H1 (cell line): ENCODE measurements around the gene CFAP221. TPM values are rescaled to one million over a fixed set of nuclear protein-coding genes. Genes with fewer than 3 reads are reported as not detected.

Experiments
- CTCF ChIA-PET: fragments of 300-600 bp; sonication (Branson Sonifier 250); formaldehyde crosslinking; loops from one replicate; lab custom pipeline; 2021; ENCODE audit not compliant: partially characterized antibody; lab: Charles Lee
- POLR2A ChIA-PET: fragments of 300-600 bp; sonication (Branson Sonifier 250); formaldehyde crosslinking; loops from one replicate; lab custom pipeline; 2021; ENCODE audit warnings: inconsistent platforms; ENCODE audit not compliant: partially characterized antibody; lab: Charles Lee
- DNase-seq, 2 experiments: peaks; one replicate each; pipeline versions ENCODE4 v3.0.0 to v3.0.0-alpha.2; 2010 to 2022; ENCODE audit warnings: low spot score in 2 of 2, low read depth in 1 of 2, mixed read lengths in 1 of 2
- FAIRE-seq: peaks from 2 replicates; lab custom pipeline; 2011; peaks lifted over from hg19 to GRCh38; lab: Jason Lieb, UNC
- H2AFZ ChIP-seq: 2 replicates; pipeline ENCODE4 v1.8.1; 2012; ENCODE audit warnings: low read length, inconsistent platforms
- H2AK5ac ChIP-seq: 2 replicates; pipeline ENCODE4 v1.6.1; 2013; ENCODE audit warnings: low read depth, low read length
- H2BK120ac ChIP-seq: replicated peaks from 2 replicates; pipeline ENCODE3; 2013; ENCODE audit warnings: low read depth, low read length, inconsistent platforms
- H2BK12ac ChIP-seq: 2 replicates; pipeline ENCODE4 v1.6.1; 2013; ENCODE audit warnings: low read depth, low read length
- H2BK15ac ChIP-seq: 2 replicates; pipeline ENCODE4 v1.6.1; 2013; ENCODE audit warnings: low read length
- H2BK20ac ChIP-seq: 2 replicates; pipeline ENCODE4 v1.6.1; 2013; ENCODE audit warnings: low read length
- H2BK5ac ChIP-seq: 2 replicates; pipeline ENCODE4 v1.6.1; 2013; ENCODE audit warnings: low read depth, low read length
- H3K14ac ChIP-seq: 2 replicates; pipeline ENCODE4 v1.6.1; 2013; ENCODE audit warnings: inconsistent platforms; ENCODE audit not compliant: insufficient read length
- H3K18ac ChIP-seq: 2 replicates; pipeline ENCODE4 v1.6.1; 2013; ENCODE audit warnings: low read length; ENCODE audit errors: extremely low read depth
- H3K23ac ChIP-seq: 2 replicates; pipeline ENCODE4 v1.6.1; 2013; ENCODE audit warnings: inconsistent platforms; ENCODE audit not compliant: insufficient read length
- H3K23me2 ChIP-seq: 2 replicates; pipeline ENCODE4 v1.6.1; 2013; ENCODE audit warnings: low read depth, low read length
- H3K27ac ChIP-seq: 2 replicates; pipeline ENCODE4 v1.6.1; 2011; ENCODE audit warnings: low read depth, low read length, inconsistent platforms
- H3K27me3 ChIP-seq, 4 experiments: replicated peaks in 1 of 4; 1 replicate in 1 of 4; 2 replicates in 3 of 4; pipeline versions ENCODE4 v1.6.1 to v1.8.1; 2011 to 2013; ENCODE audit warnings: low read length in 3 of 4, mild to moderate bottlenecking in 3 of 4, inconsistent platforms in 2 of 4, mixed read lengths in 2 of 4, moderate library complexity in 1 of 4; ENCODE audit not compliant: control insufficient read depth in 3 of 4, insufficient read depth in 3 of 4; ENCODE audit errors: extremely low read depth in 1 of 4
- H3K36me3 ChIP-seq, 4 experiments: 2 replicates each; pipeline versions ENCODE4 v1.6.1 to v1.8.1; 2011 to 2013; ENCODE audit warnings: mild to moderate bottlenecking in 4 of 4, low read length in 3 of 4, moderate library complexity in 2 of 4, control low read depth in 1 of 4, inconsistent platforms in 1 of 4; ENCODE audit not compliant: insufficient read depth in 4 of 4, control insufficient read depth in 2 of 4
- H3K4ac ChIP-seq: replicated peaks from 2 replicates; pipeline ENCODE3; 2013; ENCODE audit warnings: low read length, low read depth, mixed read lengths, inconsistent platforms; ENCODE audit not compliant: insufficient read length
- H3K4me1 ChIP-seq, 4 experiments: replicated peaks in 1 of 4; 1 replicate in 1 of 4; 2 replicates in 3 of 4; pipeline versions ENCODE4 v1.6.1 to v1.8.1; 2011 to 2013; ENCODE audit warnings: low read length in 3 of 4, inconsistent platforms in 2 of 4, mixed read lengths in 1 of 4; ENCODE audit not compliant: insufficient read depth in 4 of 4, control insufficient read depth in 3 of 4
- H3K4me2 ChIP-seq, 2 experiments: 2 replicates each; pipeline versions ENCODE4 v1.6.1 to v1.8.1; 2011 to 2013; ENCODE audit warnings: low read depth in 2 of 2, low read length in 2 of 2, control low read depth in 1 of 2, inconsistent platforms in 1 of 2, mild to moderate bottlenecking in 1 of 2; ENCODE audit not compliant: insufficient read depth in 1 of 2
- H3K4me3 ChIP-seq, 4 experiments: fragments of 200-600, 300-600 bp in 1 of 4; sonication (generic), shearing (Covaris generic), sonication (Bioruptor Twin) in 1 of 4; 2 replicates each; pipeline versions ENCODE4 v1.5.1 to v1.8.1; 2011 to 2016; ENCODE audit warnings: low read length in 4 of 4, low read depth in 3 of 4, control low read depth in 2 of 4, inconsistent platforms in 2 of 4, mild to moderate bottlenecking in 2 of 4, mixed read lengths in 1 of 4, moderate library complexity in 1 of 4; ENCODE audit not compliant: insufficient read depth in 2 of 4; ENCODE audit errors: extremely low read depth in 1 of 4
- H3K56ac ChIP-seq: replicated peaks from 2 replicates; pipeline ENCODE3; 2013; ENCODE audit warnings: low read depth, mild to moderate bottlenecking, mixed read lengths, low read length, inconsistent platforms; ENCODE audit not compliant: insufficient read length
- H3K79me1 ChIP-seq: 2 replicates; pipeline ENCODE4 v1.6.1; 2013; ENCODE audit warnings: low read depth, low read length, control low read depth
- H3K79me2 ChIP-seq, 2 experiments: 2 replicates each; pipeline versions ENCODE4 v1.6.1 to v1.8.1; 2012 to 2013; ENCODE audit warnings: low read length in 2 of 2, mild to moderate bottlenecking in 2 of 2, inconsistent platforms in 1 of 2; ENCODE audit not compliant: insufficient read depth in 2 of 2, control insufficient read depth in 1 of 2
- H3K9ac ChIP-seq, 4 experiments: replicated peaks in 1 of 4; 1 replicate in 1 of 4; 2 replicates in 3 of 4; pipeline versions ENCODE4 v1.6.1 to v1.8.1; 2011 to 2013; ENCODE audit warnings: low read depth in 3 of 4, low read length in 3 of 4, control low read depth in 2 of 4, mild to moderate bottlenecking in 2 of 4, moderate library complexity in 2 of 4, inconsistent platforms in 1 of 4; ENCODE audit errors: extremely low read depth in 1 of 4
- H3K9me3 ChIP-seq, 2 experiments: 2 replicates each; pipeline versions ENCODE4 v1.6.1 to v1.8.1; 2012 to 2013; ENCODE audit warnings: mild to moderate bottlenecking in 2 of 2, moderate library complexity in 2 of 2, control low read depth in 1 of 2, inconsistent platforms in 1 of 2, low read depth in 1 of 2, low read length in 1 of 2, mixed read lengths in 1 of 2; ENCODE audit not compliant: insufficient read depth in 2 of 2
- H4K20me1 ChIP-seq, 2 experiments: replicated peaks in 1 of 2; 2 replicates each; pipeline versions ENCODE3 to v1.8.1; 2011 to 2013; ENCODE audit warnings: inconsistent platforms in 2 of 2, low read length in 2 of 2, mild to moderate bottlenecking in 1 of 2; ENCODE audit not compliant: insufficient read depth in 2 of 2, control insufficient read depth in 1 of 2
- H4K5ac ChIP-seq: 2 replicates; pipeline ENCODE4 v1.6.1; 2013; ENCODE audit warnings: low read length, low read depth, mixed read lengths, inconsistent platforms; ENCODE audit not compliant: insufficient read length
- H4K8ac ChIP-seq: 2 replicates; pipeline ENCODE4 v1.8.0; 2013; ENCODE audit warnings: mild to moderate bottlenecking, moderate library complexity, low read length, inconsistent platforms; ENCODE audit not compliant: insufficient read depth; ENCODE audit errors: extremely low read depth
- H4K91ac ChIP-seq: replicated peaks from 2 replicates; pipeline ENCODE3; 2013; ENCODE audit warnings: low read length, mixed read lengths, inconsistent platforms; ENCODE audit not compliant: insufficient read length
- CBX5 ChIP-seq: fragments of 300-800, 300-1000 bp; sonication (generic); IDR thresholded peaks from 2 replicates; pipeline ENCODE4 v1.7.1; 2016; ENCODE audit warnings: antibody characterized with exemption, low read length, low read depth
- CHD1 ChIP-seq: IDR thresholded peaks from 2 replicates; pipeline ENCODE4 v1.6.1; 2012; ENCODE audit warnings: low read depth, low read length, improper control_type of control experiment
- CTCF ChIP-seq, 3 experiments: IDR thresholded peaks; 1 replicate in 2 of 3; 2 replicates in 1 of 3; pipeline versions ENCODE4 v1.5.1 to v1.6.1; 2011; ENCODE audit warnings: low read length in 3 of 3, mild to moderate bottlenecking in 3 of 3, inconsistent platforms in 2 of 3, low read depth in 1 of 3, moderate library complexity in 1 of 3; ENCODE audit not compliant: insufficient read depth in 1 of 3; ENCODE audit errors: control extremely low read depth in 1 of 3
- EGR1 ChIP-seq: IDR thresholded peaks from 2 replicates; pipeline ENCODE4 v1.6.1; 2011; ENCODE audit warnings: low read depth, low read length, borderline replicate concordance
- GTF2F1 ChIP-seq: IDR thresholded peaks from 2 replicates; pipeline ENCODE4 v1.6.1; 2012; ENCODE audit warnings: low read depth, low read length, improper control_type of control experiment, borderline replicate concordance
- HDAC2 ChIP-seq, 2 experiments: fragments of 300-600 bp in 1 of 2; sonication (generic) in 1 of 2; IDR thresholded peaks; 2 replicates each; pipeline ENCODE4 v1.6.1; 2011 to 2012; ENCODE audit warnings: low read depth in 2 of 2, low read length in 2 of 2, mild to moderate bottlenecking in 2 of 2, moderate library complexity in 2 of 2, borderline replicate concordance in 1 of 2, inconsistent platforms in 1 of 2
- KDM4A ChIP-seq: IDR thresholded peaks from one replicate; pipeline ENCODE4 v1.7.1; 2012; ENCODE audit warnings: low read depth, mild to moderate bottlenecking, moderate library complexity, low read length, inconsistent platforms; ENCODE audit not compliant: severe bottlenecking
- NANOG ChIP-seq: IDR thresholded peaks from 2 replicates; pipeline ENCODE4 v1.6.1; 2011; ENCODE audit warnings: low read length, low read depth, mild to moderate bottlenecking, inconsistent platforms; ENCODE audit not compliant: insufficient read depth, poor library complexity, severe bottlenecking
- RBBP5 ChIP-seq: IDR thresholded peaks from 2 replicates; pipeline ENCODE4 v1.7.1; 2012; ENCODE audit warnings: low read depth, mild to moderate bottlenecking, inconsistent platforms, low read length, moderate library complexity, borderline replicate concordance
- SIRT6 ChIP-seq: IDR thresholded peaks from one replicate; pipeline ENCODE4 v1.7.1; 2012; ENCODE audit warnings: low read length, inconsistent platforms
- TAF1 ChIP-seq: IDR thresholded peaks from 2 replicates; pipeline ENCODE4 v1.6.1; 2011; ENCODE audit warnings: mild to moderate bottlenecking, low read depth, low read length
- TEAD4 ChIP-seq: IDR thresholded peaks from 2 replicates; pipeline ENCODE4 v1.6.1; 2012; ENCODE audit warnings: low read depth, low read length, inconsistent platforms, mixed read lengths
- WGBS, 2 experiments: shearing (Covaris generic) in 1 of 2; methylation state at CpG; one replicate each; pipeline versions ENCODE4 v1.1.6 to v1.1.7; 2013 to 2015; ENCODE audit warnings: low lambda C conversion rate in 2 of 2, mixed read lengths in 2 of 2, inconsistent platforms in 1 of 2, low coverage in 1 of 2, missing lambda C conversion rate in 1 of 2; ENCODE audit not compliant: insufficient replicate concordance in 2 of 2, insufficient coverage in 1 of 2, insufficient read length in 1 of 2; ENCODE audit errors: extremely low coverage in 1 of 2, missing lambda C conversion rate in 1 of 2; 5-methylcytosine and 5-hydroxymethylcytosine counted together
- polyA plus RNA-seq, 7 experiments: library from polyadenylated mRNA; depleted of rRNA in 3 of 7; stranded (reverse) in 5 of 7; unstranded in 2 of 7; fragments of >200 nt in 5 of 7; fragments of 200-250 nt in 2 of 7; gene quantifications; 1 replicate in 5 of 7; 2 replicates in 1 of 7; 4 replicates in 1 of 7; pipeline versions ENCODE4 v1.2.1 to v1.2.3, GENCODE V29; 2011 to 2013; ENCODE audit warnings: missing spikeins in 2 of 7, mixed read lengths in 2 of 7
- total RNA-seq: library from RNA; stranded (reverse); fragmentation: NEBNext Ultra II Directional; extraction: Animal tissue kit (Norgen Biotek cat#: 25700); gene quantifications from 2 replicates; pipeline ENCODE4 v1.2.1, GENCODE V29; 2021

The CFAP221 gene
- total and polyA plus RNA-seq, 2 of the 8 experiments (the other 6 are each of a cell fraction or from before 2014, with no cell fraction given) = 0.14 to 0.71 TPM

GRCh38 chr2:119546447-119546767 is 2.2 kb downstream of the CFAP221 start:
- DNase-seq = no peak
- no peaks in the 10 kb centered on the region for H3K79me1 ChIP-seq
- H3K27me3 ChIP-seq = peaks cover 0 to 8% (median 0%) of the 10 kb centered on the region in 4 experiments; a peak in 1 of 7 replicates
- no peak overlapping the region for H2AFZ ChIP-seq
- no peak overlapping the region for H3K14ac ChIP-seq
- H3K4ac ChIP-seq = no peak overlapping the region
- H3K9ac ChIP-seq = no peak overlapping the region
- no peak overlapping the region for H4K91ac ChIP-seq
- no peaks in the 10 kb centered on the region for H3K36me3 ChIP-seq
- no peak overlapping the region for H4K5ac ChIP-seq
- H2BK12ac ChIP-seq = no peak overlapping the region
- peaks cover 7% of the 10 kb centered on the region; the same call in 1 of the 2 replicates for H3K23me2 ChIP-seq
- H2AK5ac ChIP-seq = no peak overlapping the region
- H3K79me2 ChIP-seq = no peaks in the 10 kb centered on the region
- H4K8ac ChIP-seq = no peak overlapping the region
- H3K18ac ChIP-seq = no peak overlapping the region
- no peak overlapping the region for H2BK120ac ChIP-seq
- no peak overlapping the region for H3K4me2 ChIP-seq
- ChIA-PET POLR2A (no interaction called here), CTCF (interaction anchor here (1.2 to 1.4 kb wide), 4 partner anchors 9 to 51 kb away, joined by 4 to 6 read pairs (median 4); no protein-coding TSS in a partner anchor)
- no peak overlapping the region for H3K23ac ChIP-seq
- no peaks in the 10 kb centered on the region for H4K20me1 ChIP-seq
- no peak overlapping the region for H2BK15ac ChIP-seq
- no peak for FAIRE-seq
- H3K56ac ChIP-seq = no peak overlapping the region
- H3K4me3 ChIP-seq = no peak overlapping the region
- no peak overlapping the region for H2BK20ac ChIP-seq
- H2BK5ac ChIP-seq = no peak overlapping the region
- no peaks in the 10 kb centered on the region for H3K9me3 ChIP-seq
- 87% methylated on average over 1 of the region's 1 CpG; no CpG with 5 or more reads in 1 of the 2 experiments for WGBS, 2 experiments
- H3K27ac ChIP-seq = no peak overlapping the region
- peaks cover 0 to 2% (median 0%) of the 10 kb centered on the region in 4 experiments; a peak in 1 of 7 replicates for H3K4me1 ChIP-seq
- no peak for TF ChIP-seq TEAD4
- no peak for TF ChIP-seq HDAC2 (IDR thresholded peaks at IDR 0.05; ENCODE audit: borderline replicate concordance in 1 of 2, low read depth in 2 of 2, low read length in 2 of 2)
- no peak for TF ChIP-seq CHD1
- TF ChIP-seq TAF1 = no peak
- no peak for TF ChIP-seq EGR1
- TF ChIP-seq NANOG = no peak
- no peak for TF ChIP-seq CTCF (IDR thresholded peaks at IDR 0.05; ENCODE audit: control extremely low read depth in 1 of 3, insufficient read depth in 1 of 3, low read depth in 1 of 3, low read length in 3 of 3)
- no peak for TF ChIP-seq CBX5
- no peak for TF ChIP-seq RBBP5
- no peak for TF ChIP-seq SIRT6
- TF ChIP-seq KDM4A = no peak
- TF ChIP-seq GTF2F1 = no peak
